ENCODE measurements around the gene PARVA.

The PARVA gene

GRCh38 chr11:12523180-12523924, 146.0 kb downstream of the PARVA start:
- Histone ChIP-seq H3K27ac (no peak overlapping the region), H3K4me1 (peaks cover 6% of the 10 kb centered on the region; the same call in 1 of the 2 replicates), H3K27me3 (no peaks in the 10 kb centered on the region), H3K4me2 (no peak overlapping the region), H3K9ac (no peak overlapping the region), H3K9me3 (no peaks in the 10 kb centered on the region), H3K4me3 (no peak overlapping the region), H3K36me3 (no peaks in the 10 kb centered on the region), H4K20me1 (no peaks in the 10 kb centered on the region)
- no peak for TF ChIP-seq Cebpa-rat (IDR thresholded peaks at IDR 0.05)

GRCh38 chr11:12524865-12525264, 147.5 kb downstream of the PARVA start:
- H3K36me3 ChIP-seq: no peaks in the 10 kb centered on the region
- no peaks in the 10 kb centered on the region for H3K4me1 ChIP-seq
- no peaks in the 10 kb centered on the region for H3K27me3 ChIP-seq
- TF ChIP-seq Cebpa-rat (IDR thresholded peaks at IDR 0.05): no peak
- H3K4me3 ChIP-seq: no peak overlapping the region
- H3K9me3 ChIP-seq: no peaks in the 10 kb centered on the region
- H3K4me2 ChIP-seq: no peak overlapping the region
- no peak overlapping the region for H3K27ac ChIP-seq
- H4K20me1 ChIP-seq: no peaks in the 10 kb centered on the region
- no peak overlapping the region for H3K9ac ChIP-seq

GRCh38 chr11:12525466-12526055, 148.2 kb downstream of the PARVA start:
- H3K9me3 ChIP-seq: no peaks in the 10 kb centered on the region
- no peak overlapping the region for H3K27ac ChIP-seq
- no peaks in the 10 kb centered on the region for H3K27me3 ChIP-seq
- H4K20me1 ChIP-seq: no peaks in the 10 kb centered on the region
- H3K4me3 ChIP-seq: no peak overlapping the region
- TF ChIP-seq Cebpa-rat (IDR thresholded peaks at IDR 0.05): no peak
- H3K36me3 ChIP-seq: no peaks in the 10 kb centered on the region
- no peak overlapping the region for H3K9ac ChIP-seq
- no peaks in the 10 kb centered on the region for H3K4me1 ChIP-seq
- no peak overlapping the region for H3K4me2 ChIP-seq

GRCh38 chr11:12526789-12527188, 149.4 kb downstream of the PARVA start:
- Histone ChIP-seq H3K36me3 (no peaks in the 10 kb centered on the region), H3K4me2 (no peak overlapping the region), H3K9ac (no peak overlapping the region), H3K4me3 (no peak overlapping the region), H3K9me3 (no peaks in the 10 kb centered on the region), H3K27me3 (no peaks in the 10 kb centered on the region), H3K4me1 (no peaks in the 10 kb centered on the region), H3K27ac (no peak overlapping the region), H4K20me1 (no peaks in the 10 kb centered on the region)
- TF ChIP-seq Cebpa-rat (IDR thresholded peaks at IDR 0.05): no peak

- H3K27me3 ChIP-seq: no peaks in the 10 kb centered on the region
- H3K4me3 ChIP-seq: no peak overlapping the region
- H4K20me1 ChIP-seq: no peaks in the 10 kb centered on the region
- no peak for TF ChIP-seq Cebpa-rat (IDR thresholded peaks at IDR 0.05)
- no peaks in the 10 kb centered on the region for H3K9me3 ChIP-seq
- H3K4me1 ChIP-seq: no peaks in the 10 kb centered on the region
- H3K27ac ChIP-seq: no peak overlapping the region
- no peak overlapping the region for H3K9ac ChIP-seq
- no peaks in the 10 kb centered on the region for H3K36me3 ChIP-seq
- no peak overlapping the region for H3K4me2 ChIP-seq
Measured at GRCh38 chr11:12528487-12528886, 151.1 kb downstream of the PARVA start.

- H3K36me3 ChIP-seq: no peaks in the 10 kb centered on the region
- no peak overlapping the region for H3K9ac ChIP-seq
- H3K4me1 ChIP-seq: no peaks in the 10 kb centered on the region
- no peak overlapping the region for H3K27ac ChIP-seq
- H3K9me3 ChIP-seq: no peaks in the 10 kb centered on the region
- H4K20me1 ChIP-seq: no peaks in the 10 kb centered on the region
- no peak overlapping the region for H3K4me3 ChIP-seq
- no peak overlapping the region for H3K4me2 ChIP-seq
- no peaks in the 10 kb centered on the region for H3K27me3 ChIP-seq
- no peak for TF ChIP-seq Cebpa-rat (IDR thresholded peaks at IDR 0.05)
Measured at GRCh38 chr11:12529041-12529440, 151.7 kb downstream of the PARVA start.

GRCh38 chr11:12529793-12530192, 152.4 kb downstream of the PARVA start:
- Histone ChIP-seq H3K9ac (no peak overlapping the region), H3K9me3 (no peaks in the 10 kb centered on the region), H3K4me2 (no peak overlapping the region), H3K4me3 (no peak overlapping the region), H4K20me1 (no peaks in the 10 kb centered on the region), H3K27me3 (no peaks in the 10 kb centered on the region), H3K27ac (no peak overlapping the region), H3K36me3 (no peaks in the 10 kb centered on the region), H3K4me1 (no peaks in the 10 kb centered on the region)
- TF ChIP-seq Cebpa-rat (IDR thresholded peaks at IDR 0.05): no peak

- H3K36me3 ChIP-seq: no peaks in the 10 kb centered on the region
- H3K4me1 ChIP-seq: no peaks in the 10 kb centered on the region
- no peaks in the 10 kb centered on the region for H4K20me1 ChIP-seq
- H3K9me3 ChIP-seq: no peaks in the 10 kb centered on the region
- no peaks in the 10 kb centered on the region for H3K27me3 ChIP-seq
- no peak for TF ChIP-seq Cebpa-rat (IDR thresholded peaks at IDR 0.05)
- no peak overlapping the region for H3K9ac ChIP-seq
- no peak overlapping the region for H3K27ac ChIP-seq
- H3K4me2 ChIP-seq: no peak overlapping the region
- H3K4me3 ChIP-seq: no peak overlapping the region
Measured at GRCh38 chr11:12531020-12531419, 153.6 kb downstream of the PARVA start.

- Histone ChIP-seq H3K4me3 (no peak overlapping the region), H4K20me1 (no peaks in the 10 kb centered on the region), H3K27me3 (no peaks in the 10 kb centered on the region), H3K9me3 (no peaks in the 10 kb centered on the region), H3K27ac (no peak overlapping the region), H3K9ac (no peak overlapping the region), H3K36me3 (no peaks in the 10 kb centered on the region), H3K4me2 (no peak overlapping the region), H3K4me1 (no peaks in the 10 kb centered on the region)
- TF ChIP-seq Cebpa-rat (IDR thresholded peaks at IDR 0.05): no peak
Measured at GRCh38 chr11:12531681-12532080, 154.3 kb downstream of the PARVA start.

- Histone ChIP-seq H3K4me2 (no peak overlapping the region), H3K4me3 (no peak overlapping the region), H3K4me1 (no peaks in the 10 kb centered on the region), H4K20me1 (no peaks in the 10 kb centered on the region), H3K9ac (no peak overlapping the region), H3K27me3 (no peaks in the 10 kb centered on the region), H3K9me3 (no peaks in the 10 kb centered on the region), H3K36me3 (no peaks in the 10 kb centered on the region), H3K27ac (no peak overlapping the region)
- no peak for TF ChIP-seq Cebpa-rat (IDR thresholded peaks at IDR 0.05)
Measured at GRCh38 chr11:12532580-12532979, 155.2 kb downstream of the PARVA start.

Data from BLaER1 (cell line).